Activated T-helper 1 cell treated with anti-CD3 and anti-CD28 coated beads, Interleukin-12 subunit alpha, Interleukin-12 subunit beta, Interleukin-2, Interleukin-4 antibody, amounts not matched to agents 30 ng/mL and 10 ng/mL and 1 ng/mL, durations not matched to agents 14 hours and 24 hours and 36 hours (primary cell): ENCODE data around the gene ABO. TPM values are rescaled to one million over a fixed set of nuclear protein-coding genes. Genes with fewer than 3 reads are reported as not detected.

Source experiments
- DNase-seq: peaks from one replicate; pipeline ENCODE4 v3.0.0; 2021; ENCODE audit warnings: low spot score
- H3K27ac Mint-ChIP-seq: one replicate; pipeline ENCODE4 v1.8.0; 2021; ENCODE audit warnings: mild to moderate bottlenecking, mixed read lengths
- H3K27me3 Mint-ChIP-seq: one replicate; pipeline ENCODE4 v1.8.0; 2022; ENCODE audit warnings: mild to moderate bottlenecking, moderate library complexity, mixed read lengths; ENCODE audit not compliant: insufficient read depth
- H3K36me3 Mint-ChIP-seq: one replicate; pipeline ENCODE4 v1.8.0; 2021; ENCODE audit warnings: low read depth, mixed read lengths
- H3K4me1 Mint-ChIP-seq: one replicate; pipeline ENCODE4 v1.8.0; 2021; ENCODE audit warnings: low read depth, mixed read lengths
- H3K4me3 Mint-ChIP-seq: one replicate; pipeline ENCODE4 v1.8.0; 2021; ENCODE audit warnings: mild to moderate bottlenecking, moderate library complexity, mixed read lengths
- H3K9me3 Mint-ChIP-seq: one replicate; pipeline ENCODE4 v1.8.0; 2021; ENCODE audit warnings: mixed read lengths
- intact Hi-C: fragments of 100-400 bp; cut with micrococcal nuclease; formaldehyde crosslinking; loops from one replicate; pipeline ENCODE4 v1.15.1; 2024
- total RNA-seq: library from RNA; stranded (reverse); gene quantifications from 2 replicates; pipeline ENCODE4 v1.2.3, GENCODE V29; 2022

The ABO gene
- total RNA-seq, 1 donor from 2014 or later: 0.60 TPM

DNA sequence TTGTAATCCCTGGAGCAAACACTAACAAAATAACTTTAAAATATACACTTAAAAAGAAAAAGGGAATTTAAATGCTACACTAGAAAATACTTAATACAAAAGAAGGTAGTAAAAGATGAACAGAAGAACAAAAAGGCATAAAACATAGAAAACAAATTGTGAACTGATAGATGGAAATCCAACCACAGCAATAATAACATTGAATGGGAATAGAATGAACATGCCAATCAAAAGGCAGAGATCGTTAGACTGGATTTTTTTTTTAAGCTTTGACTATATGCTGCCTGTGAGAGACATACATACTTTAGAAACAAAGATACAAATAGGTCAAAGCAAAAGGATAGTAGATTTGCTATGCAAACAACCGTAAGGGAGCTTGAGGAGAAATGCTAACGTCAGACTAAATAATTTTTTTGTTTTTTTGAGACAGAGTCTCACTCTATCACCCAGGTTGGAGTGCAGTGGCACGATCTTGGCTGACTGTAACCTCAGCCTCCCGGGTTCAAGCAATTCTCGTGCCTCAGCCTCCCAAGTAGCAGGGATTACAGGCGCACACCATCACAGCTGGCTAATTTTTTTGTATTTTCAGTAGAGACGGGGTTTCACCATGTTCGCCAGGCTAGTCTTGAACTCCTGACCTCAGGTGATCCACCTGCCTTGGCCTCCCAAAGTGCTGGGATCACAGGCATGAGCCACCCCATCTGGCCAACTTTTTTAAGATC, 6.5 kb downstream of the ABO start:
- Mint-ChIP-seq H3K4me1 (peaks cover 7% of the 10 kb centered on the region), H3K27me3 (peaks cover 31% of the 10 kb centered on the region), H3K4me3 (no peak overlapping the region), H3K9me3 (no peaks in the 10 kb centered on the region), H3K27ac (no peak overlapping the region), H3K36me3 (no peaks in the 10 kb centered on the region)
- no peak for DNase-seq
- intact Hi-C loops: no loop called here

DNA sequence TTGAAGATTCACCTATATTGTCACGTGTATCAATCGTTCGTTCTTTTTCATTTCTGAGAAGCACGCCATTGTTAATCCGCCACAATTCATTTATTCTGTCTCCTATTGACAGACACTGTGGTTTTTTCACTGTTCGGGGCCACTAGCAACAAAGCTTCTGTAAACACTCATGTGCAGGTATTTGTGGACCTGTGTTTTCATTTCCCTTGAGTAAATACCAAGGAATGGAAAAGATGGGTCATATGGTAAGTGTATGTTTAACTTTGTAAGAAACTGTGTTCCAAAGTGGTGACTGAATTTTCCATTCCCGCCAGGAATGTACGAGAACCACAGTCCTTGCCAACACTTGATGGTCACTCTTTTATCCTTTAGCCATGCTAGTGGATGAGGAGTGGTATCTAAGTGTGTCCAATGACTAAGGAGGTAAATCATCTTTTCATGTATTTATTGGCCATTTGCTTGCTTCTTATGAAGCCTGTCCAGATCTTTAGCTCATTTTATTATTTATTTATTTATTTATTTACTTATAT, 10.7 kb downstream of the ABO start:
- Mint-ChIP-seq H3K4me3 (no peak overlapping the region), H3K36me3 (no peaks in the 10 kb centered on the region)
- intact Hi-C loops: no loop called here

DNA sequence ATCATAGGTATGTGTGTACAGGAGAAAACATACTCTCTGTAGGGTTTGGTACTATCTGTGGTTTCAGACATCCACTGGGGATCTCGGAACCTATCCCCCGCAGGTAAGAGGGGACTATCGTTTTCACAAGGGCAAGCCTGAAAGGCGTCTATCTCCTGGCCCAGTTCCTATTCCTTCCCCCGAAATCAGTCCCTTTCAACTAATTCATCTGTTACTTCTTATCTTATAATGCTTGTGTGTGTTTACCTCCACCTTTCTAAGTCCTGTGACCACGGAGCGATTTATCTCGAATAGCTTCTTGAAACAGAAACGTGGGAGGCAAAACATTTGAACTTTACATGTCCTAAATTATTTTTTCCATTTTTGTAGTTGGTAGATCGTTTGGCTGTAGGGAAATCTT, 11.4 kb downstream of the ABO start:
- no peaks in the 10 kb centered on the region for H3K36me3 Mint-ChIP-seq
- peaks cover 11% of the 10 kb centered on the region for H3K27me3 Mint-ChIP-seq
- no peak overlapping the region for H3K4me3 Mint-ChIP-seq
- no peak overlapping the region for H3K27ac Mint-ChIP-seq
- no peaks in the 10 kb centered on the region for H3K4me1 Mint-ChIP-seq
- no peak for DNase-seq
- intact Hi-C loops: no loop called here
- no peaks in the 10 kb centered on the region for H3K9me3 Mint-ChIP-seq

More for the DNA sequence above, 10.7 kb downstream of the ABO start:
- H3K4me1 Mint-ChIP-seq: no peaks in the 10 kb centered on the region
- no peaks in the 10 kb centered on the region for H3K9me3 Mint-ChIP-seq
- peaks cover 13% of the 10 kb centered on the region for H3K27me3 Mint-ChIP-seq
- H3K27ac Mint-ChIP-seq: no peak overlapping the region
- DNase-seq: no peak

DNA sequence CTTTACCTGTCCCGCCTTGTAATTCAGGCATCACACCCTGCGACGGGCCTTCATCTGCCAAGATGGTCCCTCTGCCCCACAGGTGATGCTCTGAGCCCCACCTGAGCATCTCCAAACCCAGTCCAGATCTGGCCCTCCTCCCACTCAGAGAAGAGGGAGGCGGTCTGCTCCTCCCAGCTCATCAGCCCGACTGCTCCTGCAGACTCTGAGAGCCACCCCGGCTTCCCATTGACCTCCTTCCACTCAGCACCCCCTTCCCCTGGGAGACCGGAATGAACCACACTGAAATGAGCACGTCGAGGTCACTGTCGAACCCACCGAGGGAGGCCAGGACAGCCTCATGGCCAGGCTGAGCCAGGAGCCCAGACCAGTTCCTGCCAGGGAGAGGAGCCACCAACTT, 12.8 kb downstream of the ABO start:
- Mint-ChIP-seq H3K27me3 (peaks cover 8% of the 10 kb centered on the region), H3K36me3 (no peaks in the 10 kb centered on the region), H3K27ac (no peak overlapping the region), H3K4me3 (no peak overlapping the region), H3K9me3 (no peaks in the 10 kb centered on the region), H3K4me1 (no peaks in the 10 kb centered on the region)
- DNase-seq: no peak
- intact Hi-C loops: no loop called here

DNA sequence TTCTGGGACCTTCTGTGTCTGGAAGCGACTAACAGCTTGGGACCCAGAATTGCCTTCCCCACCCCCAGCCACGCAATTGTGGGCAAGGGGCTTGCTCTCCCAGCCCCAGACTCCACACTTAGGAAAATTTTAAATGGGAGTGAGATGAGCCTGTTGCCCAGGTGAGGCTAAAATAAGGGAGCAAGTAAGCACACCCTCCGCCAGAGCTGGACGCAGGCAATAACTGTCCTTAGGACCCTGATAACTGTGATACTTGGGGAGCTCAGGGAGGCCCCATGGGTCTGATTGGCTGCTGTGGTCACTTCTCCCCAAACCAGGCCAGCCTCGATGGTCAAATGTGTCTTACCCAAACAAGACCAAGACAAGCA, 13.3 kb downstream of the ABO start:
- peaks cover 8% of the 10 kb centered on the region for H3K27me3 Mint-ChIP-seq
- no peak for DNase-seq
- H3K4me3 Mint-ChIP-seq: no peak overlapping the region
- no peaks in the 10 kb centered on the region for H3K36me3 Mint-ChIP-seq
- H3K9me3 Mint-ChIP-seq: no peaks in the 10 kb centered on the region
- H3K27ac Mint-ChIP-seq: no peak overlapping the region
- intact Hi-C loops: no loop called here
- no peaks in the 10 kb centered on the region for H3K4me1 Mint-ChIP-seq

DNA sequence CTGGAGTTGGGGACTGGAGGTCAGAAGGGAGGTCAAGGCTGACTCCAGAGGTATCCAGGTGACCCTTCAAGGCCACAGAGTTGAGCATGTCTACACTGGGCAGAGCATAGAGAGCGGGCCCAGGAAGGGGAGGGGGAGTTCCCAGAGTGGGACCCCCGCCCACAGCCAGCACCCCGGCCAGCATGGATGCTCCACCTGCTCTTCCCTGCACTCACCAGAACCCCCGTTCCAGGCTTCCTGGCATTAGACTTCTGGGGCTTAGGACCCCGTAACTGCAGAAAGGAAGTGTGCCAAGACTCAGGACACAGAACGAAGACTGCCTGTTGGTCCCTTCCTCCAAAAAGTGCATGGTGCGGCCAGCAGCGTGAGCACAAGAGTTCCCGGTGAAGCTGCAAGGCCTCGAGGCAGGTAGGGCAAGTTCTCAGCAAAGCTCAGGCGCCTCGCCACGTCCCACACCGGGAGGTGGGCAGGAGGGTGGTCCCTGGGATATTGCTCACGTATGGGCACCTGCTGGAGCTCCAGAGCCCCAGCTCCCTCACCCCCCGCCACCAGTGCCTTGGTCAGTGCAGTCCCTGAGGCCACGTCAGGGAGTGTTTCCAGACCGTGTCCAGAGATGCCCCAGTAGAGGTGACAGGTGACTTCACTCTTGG, 13.8 kb downstream of the ABO start:
- Mint-ChIP-seq H3K27me3 (peaks cover 8% of the 10 kb centered on the region), H3K4me3 (no peak overlapping the region), H3K9me3 (no peaks in the 10 kb centered on the region), H3K27ac (no peak overlapping the region), H3K4me1 (no peaks in the 10 kb centered on the region), H3K36me3 (no peaks in the 10 kb centered on the region)
- DNase-seq: no peak
- intact Hi-C loops: no loop called here

DNA sequence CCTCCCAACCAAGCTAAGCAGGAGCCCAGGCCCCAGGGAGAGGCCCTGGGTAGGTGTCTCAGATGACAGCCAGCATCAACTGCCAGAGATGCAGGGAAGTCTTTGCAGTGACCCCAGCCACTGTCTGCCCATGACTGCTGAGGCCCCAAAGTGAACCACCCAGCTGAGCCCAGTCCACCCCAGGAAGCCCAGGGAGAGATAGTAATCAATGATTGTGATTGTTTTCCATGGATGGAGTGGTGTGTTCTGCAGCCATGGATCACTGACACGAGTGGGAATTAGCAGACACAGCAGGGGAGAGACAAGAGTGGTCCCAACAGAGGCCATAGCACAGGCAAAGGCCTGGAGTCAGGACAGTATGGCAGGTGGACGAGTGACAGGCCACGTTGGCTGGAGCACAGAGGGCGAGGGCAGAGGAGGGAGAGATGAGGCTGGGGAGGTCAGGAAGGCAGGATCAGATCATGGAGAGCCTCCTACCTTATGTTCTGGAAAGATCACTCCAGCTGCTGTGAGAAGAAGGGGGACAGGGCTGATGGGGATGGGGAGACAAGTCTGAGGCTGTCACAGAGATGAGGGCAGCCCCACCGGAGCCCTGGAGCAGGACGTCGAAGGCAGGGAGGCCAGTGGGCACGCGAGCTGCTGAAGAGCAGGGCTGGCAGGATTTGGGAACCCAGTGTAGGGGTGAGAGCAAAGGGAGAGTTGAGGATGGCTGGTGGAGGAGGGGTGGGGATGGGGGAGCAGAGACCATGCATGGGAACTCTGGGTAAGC, 14.5 kb downstream of the ABO start:
- H3K4me3 Mint-ChIP-seq: no peak overlapping the region
- no peak for DNase-seq
- H3K27me3 Mint-ChIP-seq: peaks cover 8% of the 10 kb centered on the region
- H3K9me3 Mint-ChIP-seq: no peaks in the 10 kb centered on the region
- H3K36me3 Mint-ChIP-seq: no peaks in the 10 kb centered on the region
- intact Hi-C loops: no loop called here
- H3K4me1 Mint-ChIP-seq: no peaks in the 10 kb centered on the region
- no peak overlapping the region for H3K27ac Mint-ChIP-seq

DNA sequence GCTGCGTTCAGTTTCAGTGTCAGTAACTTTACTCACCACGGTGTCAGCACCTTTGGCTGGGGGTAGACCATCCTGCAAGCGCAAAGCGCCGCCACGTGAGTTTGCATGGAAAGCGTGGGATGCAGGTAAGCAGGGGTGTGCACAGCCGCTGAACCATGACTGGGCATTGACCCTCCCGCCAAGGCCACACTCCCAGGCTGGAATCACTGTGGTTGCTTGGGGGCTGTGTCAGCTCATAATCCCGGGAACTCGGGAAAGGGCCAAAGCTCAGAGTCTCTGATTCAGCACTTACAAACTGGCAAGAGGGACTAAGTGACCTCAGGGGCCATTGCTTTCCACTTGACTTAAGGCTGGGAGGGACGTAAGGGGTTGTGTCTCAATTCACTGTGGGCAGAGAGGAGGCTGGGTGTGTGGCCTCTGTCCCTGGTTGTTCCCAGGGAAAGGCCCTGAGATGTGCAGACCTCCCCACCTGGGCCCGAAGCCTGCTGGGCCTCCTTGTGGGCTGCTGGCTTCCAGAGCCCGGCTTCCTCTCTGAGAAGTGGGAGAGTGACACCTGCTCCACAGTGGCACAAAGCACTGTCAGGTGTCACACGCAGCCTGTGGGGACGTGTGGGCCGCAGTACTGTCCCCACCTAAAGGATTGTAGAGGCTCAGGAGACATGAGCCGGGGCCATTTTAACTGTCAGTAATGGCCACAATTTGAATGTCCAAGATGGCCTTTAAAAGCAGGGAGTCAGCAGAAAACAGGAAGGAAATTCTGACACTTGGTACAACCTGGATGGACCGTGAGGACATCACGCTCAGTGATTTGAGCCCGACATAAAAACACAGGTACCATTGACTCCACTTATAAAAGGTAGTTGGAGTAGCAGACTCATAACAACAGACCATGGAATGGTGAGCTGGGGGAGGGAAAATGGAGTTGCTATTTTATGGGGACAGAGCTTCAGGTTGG, 16.7 kb downstream of the ABO start:
- Mint-ChIP-seq H3K27me3 (peaks cover 3% of the 10 kb centered on the region), H3K4me3 (no peak overlapping the region), H3K4me1 (peaks cover 6% of the 10 kb centered on the region), H3K27ac (no peak overlapping the region), H3K9me3 (no peaks in the 10 kb centered on the region), H3K36me3 (no peaks in the 10 kb centered on the region)
- intact Hi-C loops: no loop called here
- no peak for DNase-seq

DNA sequence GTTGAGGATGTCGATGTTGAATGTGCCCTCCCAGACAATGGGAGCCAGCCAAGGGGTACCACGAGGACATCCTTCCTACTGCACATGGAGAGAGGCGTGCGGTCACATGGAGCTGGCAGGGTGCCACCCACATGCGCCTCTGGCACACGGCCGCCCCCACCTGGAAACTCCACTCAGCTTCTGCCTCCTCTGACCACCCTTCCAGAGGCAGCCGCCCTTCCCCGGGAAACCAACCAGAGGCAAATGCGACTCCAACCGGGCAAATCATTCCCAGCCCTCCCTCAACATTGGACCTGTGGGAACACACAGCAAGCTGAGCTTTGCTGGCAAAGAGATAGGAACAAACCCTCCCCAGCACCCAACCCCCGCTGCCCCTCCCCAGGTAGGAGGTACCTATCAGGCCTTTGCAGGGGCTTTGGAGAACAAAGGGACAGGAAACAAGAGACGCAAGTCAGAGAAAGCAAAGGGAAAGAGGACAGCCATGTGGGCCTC, 17.5 kb downstream of the ABO start:
- Mint-ChIP-seq H3K27me3 (peaks cover 3% of the 10 kb centered on the region), H3K9me3 (no peaks in the 10 kb centered on the region), H3K4me3 (no peak overlapping the region), H3K27ac (no peak overlapping the region), H3K36me3 (no peaks in the 10 kb centered on the region), H3K4me1 (peaks cover 12% of the 10 kb centered on the region)
- intact Hi-C loops: no loop called here
- DNase-seq: no peak

DNA sequence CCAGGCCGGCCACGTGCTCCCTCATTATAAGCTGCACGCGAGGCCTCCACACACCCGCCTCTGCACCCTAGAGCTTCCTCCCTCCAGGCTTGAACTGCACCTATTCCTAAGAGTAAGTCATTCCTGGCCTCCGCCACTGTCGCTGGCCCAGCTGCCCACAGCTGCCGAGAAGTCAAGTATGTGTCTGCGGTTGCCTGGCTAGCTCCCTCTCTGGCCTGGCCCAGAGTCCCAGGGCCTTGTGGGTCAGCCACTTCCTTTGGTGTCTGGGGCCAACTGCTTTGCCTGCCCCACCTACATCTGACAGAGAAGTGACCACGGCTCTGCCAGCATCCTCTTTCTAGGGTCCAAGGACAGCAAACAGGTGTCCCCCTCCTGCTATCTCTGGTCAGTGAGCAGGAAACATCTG, 18.3 kb downstream of the ABO start:
- Mint-ChIP-seq H3K27ac (no peak overlapping the region), H3K4me1 (peaks cover 12% of the 10 kb centered on the region), H3K36me3 (no peaks in the 10 kb centered on the region), H3K9me3 (no peaks in the 10 kb centered on the region), H3K4me3 (no peak overlapping the region), H3K27me3 (no peaks in the 10 kb centered on the region)
- DNase-seq: no peak
- intact Hi-C loops: no loop called here

DNA sequence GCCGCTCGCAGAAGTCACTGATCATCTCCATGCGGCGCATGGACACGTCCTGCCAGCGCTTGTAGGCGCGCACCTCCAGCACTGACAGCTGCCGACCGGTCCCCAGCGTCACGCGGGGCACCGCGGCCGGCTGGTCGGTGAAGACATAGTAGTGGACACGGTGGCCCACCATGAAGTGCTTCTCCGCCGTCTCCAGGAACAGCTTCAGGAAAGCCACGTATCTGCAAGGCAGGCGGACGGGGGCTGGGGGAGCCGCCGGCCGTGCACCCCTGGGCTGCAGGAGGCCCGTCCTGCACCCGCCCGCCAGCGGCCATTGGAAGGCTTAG, 18.9 kb downstream of the ABO start:
- intact Hi-C loops: no loop called here
- Mint-ChIP-seq H3K9me3 (no peaks in the 10 kb centered on the region), H3K4me1 (peaks cover 12% of the 10 kb centered on the region), H3K27me3 (no peaks in the 10 kb centered on the region), H3K36me3 (no peaks in the 10 kb centered on the region), H3K4me3 (no peak overlapping the region), H3K27ac (no peak overlapping the region)
- DNase-seq: no peak

DNA sequence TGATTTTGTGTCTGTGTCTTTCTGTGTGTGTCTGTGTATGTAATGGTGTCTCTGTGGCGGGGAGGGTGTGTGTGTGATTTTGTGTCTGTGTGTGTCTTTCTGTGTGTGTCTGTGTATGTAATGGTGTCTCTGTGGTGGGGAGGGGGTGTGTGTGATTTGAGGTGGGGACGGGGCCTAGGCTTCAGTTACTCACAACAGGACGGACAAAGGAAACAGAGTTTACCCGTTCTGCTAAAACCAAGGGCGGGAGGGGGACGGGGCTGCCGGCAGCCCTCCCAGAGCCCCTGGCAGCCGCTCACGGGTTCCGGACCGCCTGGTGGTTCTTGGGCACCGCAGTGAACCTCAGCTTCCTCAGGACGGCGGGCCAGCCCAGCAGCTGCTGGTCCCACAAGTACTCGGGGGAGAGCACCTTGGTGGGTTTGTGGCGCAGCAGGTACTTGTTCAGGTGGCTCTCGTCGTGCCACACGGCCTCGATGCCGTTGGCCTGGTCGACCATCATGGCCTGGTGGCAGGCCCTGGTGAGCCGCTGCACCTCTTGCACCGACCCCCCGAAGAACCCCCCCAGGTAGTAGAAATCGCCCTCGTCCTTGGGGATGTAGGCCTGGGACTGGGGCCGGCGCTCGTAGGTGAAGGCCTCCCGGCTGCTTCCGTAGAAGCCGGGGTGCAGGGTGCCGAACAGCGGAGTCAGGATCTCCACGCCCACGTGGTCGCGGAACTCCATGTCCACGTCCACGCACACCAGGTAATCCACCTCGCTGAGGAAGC, 19.4 kb downstream of the ABO start:
- Mint-ChIP-seq H3K4me3 (no peak overlapping the region), H3K36me3 (no peaks in the 10 kb centered on the region), H3K4me1 (peaks cover 12% of the 10 kb centered on the region), H3K27me3 (peaks cover 2% of the 10 kb centered on the region), H3K9me3 (no peaks in the 10 kb centered on the region), H3K27ac (no peak overlapping the region)
- no peak for DNase-seq
- intact Hi-C loops: no loop called here
